ENCODE data around the gene E2F6.

E2F6 gene

GRCh38 chr2:11396021-11396420, 69.9 kb downstream of the E2F6 start:
- no peaks in the 10 kb centered on the region for H3K36me3 ChIP-seq (ENCODE audit: control insufficient read depth, low read depth, low read length)
- no peaks in the 10 kb centered on the region for H3K27me3 ChIP-seq (ENCODE audit: control insufficient read depth, insufficient read depth, low read length)
- no peak overlapping the region for H3K27ac ChIP-seq (ENCODE audit: low read length)
- H3K9ac ChIP-seq (ENCODE audit: low read length), result no peak overlapping the region
- H3K9me3 ChIP-seq (ENCODE audit: control insufficient read depth, low read depth, low read length), result no peaks in the 10 kb centered on the region
- H3K4me3 ChIP-seq (ENCODE audit: low read length), result no peak overlapping the region
- peaks cover 13% of the 10 kb centered on the region for H3K4me1 ChIP-seq (ENCODE audit: control insufficient read depth, low read depth, low read length)

GRCh38 chr2:11395389-11395788, 70.6 kb downstream of the E2F6 start:
- H3K27me3 ChIP-seq (ENCODE audit: control insufficient read depth, insufficient read depth, low read length), result no peaks in the 10 kb centered on the region
- H3K9ac ChIP-seq (ENCODE audit: low read length), result no peak overlapping the region
- no peaks in the 10 kb centered on the region for H3K9me3 ChIP-seq (ENCODE audit: control insufficient read depth, low read depth, low read length)
- peaks cover 13% of the 10 kb centered on the region for H3K4me1 ChIP-seq (ENCODE audit: control insufficient read depth, low read depth, low read length)
- H3K36me3 ChIP-seq (ENCODE audit: control insufficient read depth, low read depth, low read length), result no peaks in the 10 kb centered on the region
- no peak overlapping the region for H3K27ac ChIP-seq (ENCODE audit: low read length)
- no peak overlapping the region for H3K4me3 ChIP-seq (ENCODE audit: low read length)
